ENCODE measurements around the gene CHAC1.

Gene CHAC1

GRCh38 chr15:40957041-40957555, 3.8 kb downstream of the CHAC1 start:
- no peak overlapping the region for H3K4me3 ChIP-seq (ENCODE audit: low read depth, low read length)
- ChIA-PET CTCF (interaction anchor here (1.0 to 3.5 kb wide), 6 partner anchors 8 to 65 kb away, joined by 3 to 28 read pairs (median 4); no protein-coding TSS in a partner anchor), POLR2A (interaction anchor here (1.1 to 3.7 kb wide), 4 partner anchors 15 to 65 kb away, joined by 3 to 16 read pairs (median 5); no protein-coding TSS in a partner anchor)
- no peak for DNase-seq (ENCODE audit: low read depth, low spot score)
- no peak for TF ChIP-seq CTCF (IDR thresholded peaks at IDR 0.05; ENCODE audit: insufficient read depth, low read length, missing control alignments)

GRCh38 chr15:40957581-40958051, 4.3 kb downstream of the CHAC1 start:
- no peak for DNase-seq (ENCODE audit: low read depth, low spot score)
- H3K4me3 ChIP-seq (ENCODE audit: low read depth, low read length), result no peak overlapping the region
- ChIA-PET CTCF (interaction anchor here (1.0 to 3.5 kb wide), 4 partner anchors 16 to 65 kb away, joined by 3 to 28 read pairs (median 10); no protein-coding TSS in a partner anchor), POLR2A (interaction anchor here (0.7 to 3.7 kb wide), 6 partner anchors 16 to 85 kb away, joined by 3 to 16 read pairs (median 4); partner anchors contain the start of gene DLL4)
- no peak for TF ChIP-seq CTCF (IDR thresholded peaks at IDR 0.05; ENCODE audit: insufficient read depth, low read length, missing control alignments)

GRCh38 chr15:40958146-40958545, 4.9 kb downstream of the CHAC1 start:
- ChIA-PET CTCF (interaction anchor here (1.0 to 3.5 kb wide), 3 partner anchors 16 to 64 kb away, joined by 3 to 28 read pairs (median 17); no protein-coding TSS in a partner anchor), POLR2A (interaction anchor here (0.7 to 3.7 kb wide), 6 partner anchors 16 to 84 kb away, joined by 3 to 16 read pairs (median 4); partner anchors contain the start of gene DLL4)
- DNase-seq (ENCODE audit: low read depth, low spot score), result no peak
- no peak overlapping the region for H3K4me3 ChIP-seq (ENCODE audit: low read depth, low read length)
- TF ChIP-seq CTCF (IDR thresholded peaks at IDR 0.05; ENCODE audit: insufficient read depth, low read length, missing control alignments), result no peak

GRCh38 chr15:40958723-40959122, 5.5 kb downstream of the CHAC1 start:
- POLR2A ChIA-PET, result interaction anchor here (0.7 to 3.7 kb wide), 3 partner anchors 14 to 64 kb away, joined by 3 to 16 read pairs (median 3); no protein-coding TSS in a partner anchor

GRCh38 chr15:40959331-40960141, 6.3 kb downstream of the CHAC1 start:
- POLR2A ChIA-PET, result interaction anchor here (0.6 to 3.7 kb wide), 4 partner anchors 15 to 186 kb away, joined by 3 to 16 read pairs (median 4); no protein-coding TSS in a partner anchor
- no peak for TF ChIP-seq CTCF (IDR thresholded peaks at IDR 0.05; ENCODE audit: insufficient read depth, low read length, missing control alignments)
- CTCF ChIA-PET, result interaction anchor here (1.9 to 3.5 kb wide), 2 partner anchors 62 to 63 kb away, joined by 5 to 17 read pairs; no protein-coding TSS in a partner anchor
- H3K4me3 ChIP-seq (ENCODE audit: low read depth, low read length), result no peak overlapping the region
- DNase-seq (ENCODE audit: low read depth, low spot score), result no peak

More at GRCh38 chr15:40958723-40959122, 5.5 kb downstream of the CHAC1 start:
- CTCF ChIA-PET, result interaction anchor here (1.0 to 3.5 kb wide), 2 partner anchors 24 to 64 kb away, joined by 3 to 17 read pairs; no protein-coding TSS in a partner anchor
- no peak for TF ChIP-seq CTCF (IDR thresholded peaks at IDR 0.05; ENCODE audit: insufficient read depth, low read length, missing control alignments)
- no peak overlapping the region for H3K4me3 ChIP-seq (ENCODE audit: low read depth, low read length)
- no peak for DNase-seq (ENCODE audit: low read depth, low spot score)
